GM12892 (cell line): ENCODE data around the gene RBSN.

Experiments
- DNase-seq: peaks from one replicate; pipeline ENCODE4 v3.0.0; 2011; ENCODE audit not compliant: insufficient read length
- FAIRE-seq: peaks from 2 replicates; lab custom pipeline; 2011; peaks lifted over from hg19 to GRCh38; lab: Jason Lieb, UNC
- POLR2A ChIP-seq: IDR thresholded peaks from 2 replicates; pipeline ENCODE4 v1.6.1; 2011; ENCODE audit warnings: low read depth, low read length, control low read depth
- POLR2AphosphoS5 ChIP-seq: IDR thresholded peaks from 2 replicates; pipeline ENCODE4 v1.6.1; 2011; ENCODE audit warnings: low read depth, low read length, control low read depth
- TAF1 ChIP-seq: IDR thresholded peaks from 2 replicates; pipeline ENCODE4 v1.6.1; 2011; ENCODE audit warnings: low read depth, mild to moderate bottlenecking, control low read depth, low read length, borderline replicate concordance

The RBSN gene

DNA sequence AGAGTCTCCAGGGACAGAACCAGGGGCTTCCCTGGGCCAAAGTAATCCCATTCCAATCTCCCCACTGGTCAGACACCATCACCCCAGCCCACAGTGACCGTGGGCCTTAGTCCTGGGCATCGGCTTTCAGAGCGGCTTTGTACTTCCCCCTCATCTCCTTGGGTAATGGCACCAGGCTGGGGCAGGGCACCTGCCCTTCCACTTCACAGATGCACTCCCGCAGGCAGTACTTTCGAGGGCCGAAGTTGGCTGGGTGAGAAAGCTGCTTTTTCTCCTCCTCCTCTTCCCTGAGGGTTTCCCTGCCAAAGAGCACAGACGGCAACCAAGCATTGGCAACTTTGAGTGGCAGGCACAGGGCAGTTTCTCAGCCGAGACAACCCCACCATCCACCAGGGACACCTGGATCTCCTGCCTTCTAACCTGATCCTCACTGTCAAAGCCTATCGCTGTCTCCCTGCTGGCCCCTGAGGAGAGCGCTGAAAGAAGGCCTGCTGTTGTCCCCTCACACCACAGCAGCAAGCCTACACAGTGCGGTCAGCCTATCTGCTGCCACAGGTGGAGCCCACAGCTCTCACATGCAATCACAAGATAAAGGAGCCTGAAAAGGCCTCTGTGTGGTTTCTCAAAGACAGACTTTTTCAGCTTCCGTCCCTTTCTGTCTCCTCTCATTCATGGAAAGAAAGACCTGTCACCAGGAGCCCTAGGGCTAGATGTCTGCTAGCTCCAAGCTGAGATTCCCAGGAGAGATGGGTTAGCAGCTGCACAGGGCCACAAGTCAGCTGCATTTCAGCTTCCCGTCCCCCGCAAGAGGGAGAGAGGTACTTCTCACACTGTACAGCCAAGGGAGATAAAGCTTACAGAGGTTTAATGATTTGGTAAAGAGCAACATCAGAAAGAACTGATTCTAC lies 46.4 kb downstream of the RBSN start:
- TF ChIP-seq POLR2AphosphoS5 (no peak), TAF1 (no peak), POLR2A (no peak)
- no peak for FAIRE-seq

DNA sequence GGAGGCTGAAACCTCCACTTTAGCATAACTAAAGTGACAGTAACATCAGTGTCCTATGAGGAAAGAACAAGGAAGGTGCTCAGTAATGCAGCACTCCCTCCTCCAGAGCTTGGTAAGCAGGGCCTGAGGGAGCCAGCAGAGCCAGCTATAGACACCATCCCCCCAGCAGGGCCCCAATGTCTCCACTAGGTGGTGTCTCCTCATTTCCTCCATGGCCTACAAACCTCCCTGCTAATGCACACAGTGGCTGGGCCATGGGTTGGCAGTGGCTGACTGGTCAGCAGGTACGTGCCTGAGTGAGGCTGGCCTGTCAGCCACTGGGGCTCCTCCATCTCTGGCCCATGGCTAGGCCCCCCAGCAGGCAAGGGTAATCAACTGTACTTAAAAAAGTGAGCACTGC lies 47.4 kb downstream of the RBSN start:
- 0 out of 2 replicates have a peak, but pooled peaks have one; percentile 19 for TF ChIP-seq TAF1
- no peak for TF ChIP-seq POLR2A
- no peak for TF ChIP-seq POLR2AphosphoS5
- FAIRE-seq (peak; percentile 80), DNase-seq (peak; percentile 38)

More for the DNA sequence above, 46.4 kb downstream of the RBSN start:
- DNase-seq: no peak

DNA sequence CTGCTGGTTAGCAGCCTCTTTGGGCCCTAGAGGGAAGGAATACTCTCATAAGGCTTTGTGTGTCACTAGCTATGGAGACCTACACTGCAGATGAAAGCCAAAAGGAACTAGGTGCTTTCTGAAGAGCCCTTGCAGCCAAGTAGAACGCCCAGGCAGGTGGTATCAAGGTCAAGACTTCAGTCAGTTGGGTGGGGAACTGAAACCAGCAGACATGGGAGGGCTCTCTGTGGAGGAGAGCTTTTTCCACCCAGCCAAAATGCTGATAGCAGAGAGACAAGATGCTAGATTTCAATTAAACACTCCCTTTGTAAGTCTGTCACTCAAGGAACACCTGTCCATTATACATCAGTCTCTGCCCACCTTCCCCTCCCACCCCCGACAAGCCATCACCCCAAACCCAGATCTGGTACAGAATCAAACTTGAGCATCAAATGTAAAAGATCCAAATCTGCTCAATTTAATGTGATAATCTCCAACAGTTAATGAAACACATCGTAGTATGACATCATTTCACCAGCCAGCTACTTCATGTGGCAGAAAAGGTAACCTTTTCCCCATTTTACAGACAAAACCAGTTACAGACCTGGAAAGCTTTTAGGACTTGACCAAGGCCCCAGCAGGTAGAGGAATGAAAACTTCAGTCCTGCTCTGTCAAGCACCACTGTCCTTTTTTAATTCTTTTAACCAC lies 48.4 kb downstream of the RBSN start:
- FAIRE-seq (peak; percentile 92), DNase-seq (peak; percentile 52)
- TF ChIP-seq TAF1 (no peak), POLR2A (no peak), POLR2AphosphoS5 (peak; percentile 47; the same call in 1 of the 2 replicates)

DNA sequence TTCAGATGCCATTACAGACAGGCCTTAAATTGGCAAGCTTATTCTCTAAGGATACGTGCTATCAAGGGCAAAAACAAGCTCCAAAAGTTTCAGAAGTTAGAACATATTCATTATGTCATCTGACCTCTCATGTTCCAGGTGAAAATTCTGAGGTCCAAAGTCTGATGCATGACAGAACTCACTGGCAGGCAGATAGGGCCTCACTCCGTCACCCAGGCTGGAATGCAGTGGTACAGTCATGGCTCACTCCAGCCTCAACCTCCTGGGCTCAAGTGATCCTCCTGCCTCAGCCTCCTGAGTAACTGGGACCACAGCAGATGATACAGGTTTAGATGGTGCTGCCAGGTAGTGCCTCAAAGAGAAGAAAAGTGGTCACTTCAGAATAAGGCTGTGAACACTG lies 49.4 kb downstream of the RBSN start:
- FAIRE-seq: no peak

DNA sequence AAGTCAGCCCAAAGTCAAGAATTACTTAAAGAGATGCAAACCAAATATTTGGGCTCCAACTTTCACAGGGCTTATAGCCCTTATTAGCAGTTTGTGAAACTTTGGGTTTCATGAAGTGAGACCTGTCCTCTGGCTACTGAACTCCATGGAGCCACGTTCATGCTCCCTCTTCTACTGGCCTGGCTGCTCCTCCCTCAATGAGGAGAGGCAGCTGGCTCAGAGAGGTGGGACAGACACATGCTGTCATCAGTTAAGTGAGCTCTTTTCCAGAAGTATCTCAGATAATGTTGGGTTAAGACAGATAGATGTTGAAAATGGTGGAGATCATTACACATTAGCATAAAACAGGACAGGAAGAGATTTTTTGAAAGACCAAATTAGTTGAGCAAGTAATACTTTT lies 53.3 kb downstream of the RBSN start:
- DNase-seq: no peak
- TF ChIP-seq POLR2A: no peak
- no peak for FAIRE-seq

More for the DNA sequence above, 49.4 kb downstream of the RBSN start:
- TF ChIP-seq POLR2AphosphoS5 (no peak), TAF1 (no peak)
- DNase-seq: no peak

DNA sequence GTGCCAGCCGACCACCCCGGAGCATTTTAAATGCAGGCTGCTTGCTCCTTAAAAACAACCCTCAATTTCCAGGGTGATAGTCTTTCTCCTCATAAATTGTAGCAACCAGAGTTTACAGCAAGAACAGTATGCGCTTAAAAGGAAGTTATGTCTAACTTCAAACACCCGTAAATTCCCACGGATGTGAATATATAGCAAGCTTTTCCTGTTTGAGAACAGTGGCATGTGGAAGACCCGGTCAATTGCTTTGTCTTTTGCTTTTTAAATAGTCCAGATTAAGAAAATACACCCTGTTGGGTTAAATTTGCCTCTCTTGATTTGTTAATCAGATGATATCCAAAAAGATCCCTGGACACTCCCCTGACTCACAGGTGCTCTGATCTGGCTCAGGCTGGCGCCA lies 54.6 kb downstream of the RBSN start:
- no peak for DNase-seq
- no peak for TF ChIP-seq POLR2A
- no peak for TF ChIP-seq TAF1
- no peak for TF ChIP-seq POLR2AphosphoS5
- FAIRE-seq: no peak

DNA sequence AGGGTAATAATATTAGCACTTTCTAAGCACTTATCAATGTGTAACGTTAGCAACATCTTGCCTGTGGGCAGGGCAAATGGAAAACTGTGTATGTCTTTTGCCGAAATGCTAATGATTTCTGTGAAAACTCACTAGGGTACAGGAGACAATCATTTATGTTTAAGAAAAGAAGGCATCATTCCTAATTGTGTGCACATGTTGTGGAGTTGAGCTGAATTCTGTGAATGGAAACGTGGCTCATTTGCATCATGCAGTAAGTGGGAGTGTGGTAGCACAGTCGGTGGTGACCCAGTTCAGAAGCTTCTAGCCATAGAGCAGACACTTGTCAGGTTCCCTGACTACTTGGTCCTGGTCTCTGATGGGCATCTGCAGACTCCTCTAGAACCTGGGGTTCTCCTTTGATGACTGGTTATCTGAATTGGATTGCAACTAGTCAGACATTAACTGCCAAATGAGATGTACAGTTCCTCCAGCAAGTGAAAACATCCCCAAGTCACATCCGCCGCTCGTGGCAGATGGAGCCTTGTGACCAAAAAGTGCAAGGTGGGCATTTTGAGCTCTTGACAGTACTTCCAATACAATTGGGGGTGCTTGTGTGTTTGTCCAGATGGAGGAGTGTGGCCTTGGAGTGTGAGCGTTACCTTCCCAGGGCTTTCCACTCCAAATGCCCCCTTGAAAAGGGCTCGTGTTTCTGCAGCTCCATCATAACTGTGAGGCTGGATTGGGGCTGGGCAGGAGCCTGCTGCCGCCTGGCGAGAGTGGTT lies 55.4 kb downstream of the RBSN start:
- no peak for TF ChIP-seq TAF1
- no peak for TF ChIP-seq POLR2A
- TF ChIP-seq POLR2AphosphoS5: no peak
- FAIRE-seq (no peak), DNase-seq (no peak)

DNA sequence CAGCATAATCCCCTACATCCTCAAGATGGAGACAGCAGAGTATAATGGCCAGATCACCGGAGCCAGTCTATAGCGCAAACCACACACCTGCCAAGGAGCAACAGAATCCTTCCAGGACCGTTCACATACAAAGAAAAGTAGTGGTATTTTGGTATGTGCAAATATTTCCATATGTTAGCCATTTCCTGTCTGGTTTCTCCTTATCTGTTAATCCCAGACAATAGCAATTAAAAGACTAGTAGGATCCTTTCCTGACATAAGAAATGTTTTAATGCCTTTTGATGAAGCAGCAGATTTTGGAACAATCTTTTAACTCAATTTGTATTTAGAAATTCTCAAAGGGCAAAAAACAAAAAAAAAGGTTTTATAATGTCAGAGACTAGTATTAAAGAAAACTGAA lies 56.0 kb downstream of the RBSN start:
- DNase-seq (no peak), FAIRE-seq (no peak)
- TF ChIP-seq POLR2AphosphoS5 (no peak), TAF1 (no peak), POLR2A (no peak)

DNA sequence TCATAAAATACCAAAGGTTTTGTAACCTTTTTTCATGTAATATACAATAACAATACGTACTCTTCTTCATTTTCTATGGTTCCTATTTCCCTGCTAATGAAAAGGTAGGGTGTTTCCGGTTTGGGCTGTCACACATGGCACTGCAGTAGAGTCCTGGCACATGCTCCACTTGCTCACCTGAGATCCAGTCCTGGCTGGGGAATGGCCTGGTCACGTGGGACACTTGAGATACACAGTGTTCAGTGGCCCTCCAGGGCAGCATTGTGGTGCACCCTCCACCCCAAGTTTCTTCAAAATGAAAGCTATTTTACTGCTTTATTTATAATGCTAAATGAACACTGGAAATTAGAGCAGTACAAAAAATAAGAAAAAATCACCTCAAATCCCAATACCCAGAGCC lies 57.0 kb downstream of the RBSN start:
- DNase-seq: no peak
- FAIRE-seq: no peak
- no peak for TF ChIP-seq TAF1
- TF ChIP-seq POLR2A: no peak
- no peak for TF ChIP-seq POLR2AphosphoS5

DNA sequence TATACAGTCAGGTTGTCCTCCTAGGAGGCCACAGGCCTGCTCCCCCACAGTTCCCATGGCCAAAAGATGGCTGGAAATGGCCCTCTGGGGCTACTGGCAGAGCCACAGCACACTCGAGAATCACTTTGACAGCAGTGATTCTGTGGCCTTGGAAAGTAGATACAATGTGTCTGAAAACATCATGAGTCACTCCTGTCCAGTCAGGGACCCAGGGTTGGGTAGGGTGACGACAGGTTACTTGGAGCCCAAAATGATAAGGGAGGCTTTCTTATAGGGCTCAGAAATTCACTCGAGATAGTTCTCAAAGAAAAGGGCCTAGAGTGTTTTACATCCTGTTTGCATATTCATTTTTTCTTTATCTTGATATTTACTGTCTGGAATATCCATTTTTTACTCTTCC lies 58.1 kb downstream of the RBSN start:
- TF ChIP-seq TAF1 (no peak), POLR2A (no peak), POLR2AphosphoS5 (no peak)
- FAIRE-seq (no peak), DNase-seq (no peak)

DNA sequence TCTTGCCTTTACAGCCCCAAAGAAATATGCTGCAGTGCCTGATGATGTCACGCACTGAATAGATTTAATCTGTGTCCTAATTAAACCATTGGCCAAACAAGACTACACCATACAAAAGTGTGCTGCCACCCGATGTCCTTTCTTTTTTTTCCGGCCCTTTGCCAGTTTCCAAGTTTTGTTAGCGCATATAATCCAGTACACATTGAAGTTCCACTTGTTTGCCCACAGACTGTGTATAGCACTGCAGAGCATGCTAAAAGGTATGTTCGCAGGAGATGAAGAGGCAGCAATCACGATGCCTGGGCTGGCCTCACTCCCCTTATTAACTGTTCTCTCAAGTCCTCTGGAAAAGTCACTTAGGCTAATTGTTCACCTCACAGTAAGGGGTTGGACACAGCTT lies 60.6 kb downstream of the RBSN start:
- FAIRE-seq: no peak
- no peak for TF ChIP-seq TAF1
- TF ChIP-seq POLR2AphosphoS5: no peak
- no peak for TF ChIP-seq POLR2A

More for the DNA sequence above, 60.6 kb downstream of the RBSN start:
- DNase-seq: no peak
